Measurements from ENCODE around the gene CCSER2. TPM values are rescaled to one million over a fixed set of nuclear protein-coding genes. Genes with fewer than 3 reads are reported as not detected.

Gene CCSER2
- polyA plus RNA-seq, 4 donors = 9.8 to 22.8 (median 16.2) TPM

- 46 to 83% (median 62%) methylated on average over 4 of the region's 4 CpGs for WGBS, 3 donors
- no peak overlapping the region for H3K27ac ChIP-seq (ENCODE audit: low read depth in 1 of 3, low read length in 2 of 3)
Observed at GRCh38 chr10:84517554-84517953, 189.2 kb downstream of the CCSER2 start.

DNA sequence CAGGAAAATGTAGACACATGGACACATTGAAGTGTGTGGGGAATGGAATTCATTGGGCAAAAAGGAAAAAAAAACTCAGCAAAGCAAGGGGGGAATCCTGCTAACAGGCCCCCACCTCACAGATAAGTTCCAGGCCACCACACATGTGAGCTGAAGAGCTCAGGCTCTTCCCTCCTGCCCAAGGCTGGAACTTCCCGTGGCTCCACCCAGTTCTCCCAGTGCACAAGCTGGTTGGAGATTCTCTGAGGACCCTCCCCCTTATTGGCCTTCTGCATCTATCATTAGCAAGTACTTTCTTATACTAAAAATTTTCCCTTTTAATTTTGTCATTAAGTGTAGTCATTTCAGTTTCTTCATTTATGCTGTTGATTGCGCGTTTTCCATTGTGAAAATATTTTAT, 190.8 kb downstream of the CCSER2 start:
- H3K4me1 ChIP-seq (ENCODE audit: control insufficient read depth in 3 of 3, insufficient read depth in 2 of 3, low read depth in 1 of 3, low read length in 2 of 3) = no peaks in the 10 kb centered on the region
- FAIRE-seq (no peak), DNase-seq (no peak)
- peaks cover 0 to 2% (median 0%) of the 10 kb centered on the region in 3 donors for H3K36me3 ChIP-seq (ENCODE audit: control insufficient read depth in 3 of 3, insufficient read depth in 2 of 3, low read depth in 1 of 3, low read length in 3 of 3)
- H3K27ac ChIP-seq (ENCODE audit: low read depth in 1 of 3, low read length in 2 of 3) = no peak overlapping the region
- 92 to 98% (median 96%) methylated on average over 3 of the region's 3 CpGs for WGBS, 3 donors
- no peak overlapping the region for H3K4me3 ChIP-seq (ENCODE audit: low read depth in 1 of 3, low read length in 3 of 3)
- no peaks in the 10 kb centered on the region for H3K27me3 ChIP-seq (ENCODE audit: control insufficient read depth in 3 of 3, insufficient read depth in 3 of 3, low read length in 3 of 3)
- no peaks in the 10 kb centered on the region for H3K9me3 ChIP-seq (ENCODE audit: control insufficient read depth in 2 of 2, insufficient read depth in 1 of 2, low read depth in 1 of 2, low read length in 1 of 2)

More at GRCh38 chr10:84517554-84517953, 189.2 kb downstream of the CCSER2 start:
- no peak for FAIRE-seq
- Histone ChIP-seq H3K4me1 (ENCODE audit: control insufficient read depth in 3 of 3, insufficient read depth in 2 of 3, low read depth in 1 of 3, low read length in 2 of 3) (no peaks in the 10 kb centered on the region), H3K9me3 (ENCODE audit: control insufficient read depth in 2 of 2, insufficient read depth in 1 of 2, low read depth in 1 of 2, low read length in 1 of 2) (no peaks in the 10 kb centered on the region), H3K36me3 (ENCODE audit: control insufficient read depth in 3 of 3, insufficient read depth in 2 of 3, low read depth in 1 of 3, low read length in 3 of 3) (peaks cover 3 to 10% (median 4%) of the 10 kb centered on the region in 3 donors), H3K27me3 (ENCODE audit: control insufficient read depth in 3 of 3, insufficient read depth in 3 of 3, low read length in 3 of 3) (no peaks in the 10 kb centered on the region), H3K4me3 (ENCODE audit: low read depth in 1 of 3, low read length in 3 of 3) (no peak overlapping the region)
- no peak for DNase-seq

- 79 to 87% (median 84%) methylated on average over 8 of the region's 8 CpGs for WGBS, 3 donors
Observed at GRCh38 chr10:84521013-84521412, 192.6 kb downstream of the CCSER2 start.

DNA sequence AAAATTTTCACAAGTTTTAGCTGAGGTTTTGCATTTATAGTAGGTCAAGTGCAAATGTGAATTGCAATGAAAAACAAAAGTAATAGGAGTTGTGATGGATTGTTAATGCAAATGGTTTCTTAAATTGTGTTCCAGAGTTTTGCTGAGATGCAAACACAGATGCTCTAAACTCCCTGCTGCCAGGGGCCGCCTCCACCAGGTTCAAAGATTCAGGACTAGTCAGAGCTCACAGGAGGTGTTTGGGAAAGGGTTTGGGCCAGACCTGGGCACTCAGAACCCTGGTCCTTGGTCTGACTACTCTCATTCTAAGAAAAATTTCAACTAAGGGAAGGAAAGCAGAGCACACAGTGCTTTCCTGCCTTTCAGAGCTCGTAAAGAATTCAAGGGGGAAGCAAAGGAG, 193.1 kb downstream of the CCSER2 start:
- WGBS, 3 donors = 80 to 88% (median 82%) methylated on average over 2 of the region's 2 CpGs
- peaks cover 0 to 2% (median 0%) of the 10 kb centered on the region in 3 donors for H3K36me3 ChIP-seq (ENCODE audit: control insufficient read depth in 3 of 3, insufficient read depth in 2 of 3, low read depth in 1 of 3, low read length in 3 of 3)
- no peak for DNase-seq
- H3K27me3 ChIP-seq (ENCODE audit: control insufficient read depth in 3 of 3, insufficient read depth in 3 of 3, low read length in 3 of 3) = no peaks in the 10 kb centered on the region
- H3K27ac ChIP-seq (ENCODE audit: low read depth in 1 of 3, low read length in 2 of 3) = no peak overlapping the region
- no peak for FAIRE-seq
- H3K4me3 ChIP-seq (ENCODE audit: low read depth in 1 of 3, low read length in 3 of 3) = no peak overlapping the region
- no peaks in the 10 kb centered on the region for H3K4me1 ChIP-seq (ENCODE audit: control insufficient read depth in 3 of 3, insufficient read depth in 2 of 3, low read depth in 1 of 3, low read length in 2 of 3)
- H3K9me3 ChIP-seq (ENCODE audit: control insufficient read depth in 2 of 2, insufficient read depth in 1 of 2, low read depth in 1 of 2, low read length in 1 of 2) = peaks cover 0 to 14% of the 10 kb centered on the region in 2 donors

More at GRCh38 chr10:84521013-84521412, 192.6 kb downstream of the CCSER2 start:
- H3K4me1 ChIP-seq (ENCODE audit: control insufficient read depth in 3 of 3, insufficient read depth in 2 of 3, low read depth in 1 of 3, low read length in 2 of 3) = no peaks in the 10 kb centered on the region
- no peak overlapping the region for H3K27ac ChIP-seq (ENCODE audit: low read depth in 1 of 3, low read length in 2 of 3)
- FAIRE-seq = no peak
- H3K4me3 ChIP-seq (ENCODE audit: low read depth in 1 of 3, low read length in 3 of 3) = no peak overlapping the region
- peaks cover 0 to 2% (median 0%) of the 10 kb centered on the region in 3 donors for H3K36me3 ChIP-seq (ENCODE audit: control insufficient read depth in 3 of 3, insufficient read depth in 2 of 3, low read depth in 1 of 3, low read length in 3 of 3)
- DNase-seq = no peak
- no peaks in the 10 kb centered on the region for H3K27me3 ChIP-seq (ENCODE audit: control insufficient read depth in 3 of 3, insufficient read depth in 3 of 3, low read length in 3 of 3)
- H3K9me3 ChIP-seq (ENCODE audit: control insufficient read depth in 2 of 2, insufficient read depth in 1 of 2, low read depth in 1 of 2, low read length in 1 of 2) = peaks cover 0 to 10% of the 10 kb centered on the region in 2 donors

DNA sequence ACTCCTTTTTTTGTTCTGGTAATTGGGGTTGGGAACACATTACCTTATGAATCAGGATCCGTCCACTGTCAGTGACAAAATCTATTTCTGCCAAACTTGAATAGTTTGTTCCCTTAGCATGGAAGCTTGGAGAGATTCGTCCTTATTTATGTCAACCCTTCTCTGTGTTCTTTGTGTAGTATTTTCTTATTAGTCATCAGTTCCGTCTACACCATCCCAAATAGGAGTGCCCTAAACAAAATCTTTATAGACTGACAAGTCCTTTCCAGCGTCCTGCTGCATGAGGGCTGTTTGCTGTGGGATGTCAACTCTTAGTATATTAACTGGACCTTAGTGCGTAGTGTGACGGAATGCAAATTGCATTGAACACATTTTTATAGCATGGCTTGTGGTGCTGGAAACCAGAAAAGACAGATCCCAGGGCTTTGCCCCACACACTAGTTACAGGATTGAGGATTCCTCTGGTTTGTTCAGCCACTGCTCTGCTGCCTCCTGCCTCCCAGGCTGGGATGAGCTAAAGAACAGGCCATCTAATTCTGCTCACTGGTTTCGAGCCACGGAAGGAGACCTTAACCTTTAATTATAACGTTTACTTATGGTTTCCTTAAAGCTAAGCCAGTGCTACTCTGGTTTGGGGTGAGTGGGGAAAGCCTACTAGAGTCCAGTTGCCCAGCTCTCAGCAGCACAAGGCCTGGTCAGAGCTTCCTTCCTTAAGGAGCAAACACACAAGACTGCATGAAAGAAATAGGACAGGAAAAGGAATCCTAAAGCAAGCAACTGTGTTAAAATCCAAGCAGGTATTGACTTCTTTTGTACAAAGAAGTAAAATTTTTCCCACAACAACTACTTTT, 194.4 kb downstream of the CCSER2 start:
- Histone ChIP-seq H3K36me3 (ENCODE audit: control insufficient read depth in 3 of 3, insufficient read depth in 2 of 3, low read depth in 1 of 3, low read length in 3 of 3) (peaks cover 0 to 2% (median 0%) of the 10 kb centered on the region in 3 donors), H3K27ac (ENCODE audit: low read depth in 1 of 3, low read length in 2 of 3) (no peak overlapping the region), H3K9me3 (ENCODE audit: control insufficient read depth in 2 of 2, insufficient read depth in 1 of 2, low read depth in 1 of 2, low read length in 1 of 2) (peaks cover 0 to 14% of the 10 kb centered on the region in 2 donors), H3K4me1 (ENCODE audit: control insufficient read depth in 3 of 3, insufficient read depth in 2 of 3, low read depth in 1 of 3, low read length in 2 of 3) (no peaks in the 10 kb centered on the region), H3K4me3 (ENCODE audit: low read depth in 1 of 3, low read length in 3 of 3) (no peak overlapping the region), H3K27me3 (ENCODE audit: control insufficient read depth in 3 of 3, insufficient read depth in 3 of 3, low read length in 3 of 3) (no peaks in the 10 kb centered on the region)
- FAIRE-seq (no peak), DNase-seq (no peak)
- 73 to 77% (median 75%) methylated on average over 9 of the region's 9 CpGs for WGBS, 3 donors

GRCh38 chr10:84523526-84523925, 195.1 kb downstream of the CCSER2 start:
- H3K27ac ChIP-seq (ENCODE audit: low read depth in 1 of 3, low read length in 2 of 3) = no peak overlapping the region
- WGBS, 3 donors = 24 to 40% (median 32%) methylated on average over 5 of the region's 5 CpGs
- no peaks in the 10 kb centered on the region for H3K4me1 ChIP-seq (ENCODE audit: control insufficient read depth in 3 of 3, insufficient read depth in 2 of 3, low read depth in 1 of 3, low read length in 2 of 3)
- H3K4me3 ChIP-seq (ENCODE audit: low read depth in 1 of 3, low read length in 3 of 3) = no peak overlapping the region
- FAIRE-seq (no peak), DNase-seq (no peak)
- H3K36me3 ChIP-seq (ENCODE audit: control insufficient read depth in 3 of 3, insufficient read depth in 2 of 3, low read depth in 1 of 3, low read length in 3 of 3) = peaks cover 0 to 2% (median 0%) of the 10 kb centered on the region in 3 donors
- no peaks in the 10 kb centered on the region for H3K27me3 ChIP-seq (ENCODE audit: control insufficient read depth in 3 of 3, insufficient read depth in 3 of 3, low read length in 3 of 3)
- H3K9me3 ChIP-seq (ENCODE audit: control insufficient read depth in 2 of 2, insufficient read depth in 1 of 2, low read depth in 1 of 2, low read length in 1 of 2) = peaks cover 0 to 14% of the 10 kb centered on the region in 2 donors

DNA sequence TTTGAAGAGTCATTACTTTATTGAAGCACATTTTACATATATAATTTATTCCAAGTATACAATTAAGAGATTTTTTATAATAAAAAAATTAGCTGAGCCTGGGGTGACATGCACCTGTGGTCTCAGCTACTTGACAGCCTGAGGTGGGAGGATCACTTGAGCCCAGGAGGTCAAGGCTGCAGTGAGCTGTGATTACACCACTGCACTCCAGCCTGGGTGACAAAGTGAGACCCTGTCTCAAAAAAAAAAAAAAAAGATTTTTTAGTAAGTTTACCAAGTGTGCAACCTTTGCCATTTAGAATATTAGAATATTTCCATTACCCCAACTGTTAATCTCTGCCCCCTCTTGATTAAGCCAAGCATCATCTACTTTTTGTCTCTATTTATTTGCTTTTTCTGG, 196.0 kb downstream of the CCSER2 start:
- DNase-seq (no peak), FAIRE-seq (no peak)
- Histone ChIP-seq H3K27ac (ENCODE audit: low read depth in 1 of 3, low read length in 2 of 3) (no peak overlapping the region), H3K9me3 (ENCODE audit: control insufficient read depth in 2 of 2, insufficient read depth in 1 of 2, low read depth in 1 of 2, low read length in 1 of 2) (peaks cover 0 to 14% of the 10 kb centered on the region in 2 donors), H3K36me3 (ENCODE audit: control insufficient read depth in 3 of 3, insufficient read depth in 2 of 3, low read depth in 1 of 3, low read length in 3 of 3) (no peaks in the 10 kb centered on the region), H3K4me1 (ENCODE audit: control insufficient read depth in 3 of 3, insufficient read depth in 2 of 3, low read depth in 1 of 3, low read length in 2 of 3) (no peaks in the 10 kb centered on the region), H3K4me3 (ENCODE audit: low read depth in 1 of 3, low read length in 3 of 3) (no peak overlapping the region), H3K27me3 (ENCODE audit: control insufficient read depth in 3 of 3, insufficient read depth in 3 of 3, low read length in 3 of 3) (no peaks in the 10 kb centered on the region)

- WGBS, 3 donors = 91 to 92% (median 91%) methylated on average over 15 to 17 of the region's 17 CpGs
Observed at GRCh38 chr10:84525120-84525806, 196.9 kb downstream of the CCSER2 start.

More at GRCh38 chr10:84525120-84525806, 196.9 kb downstream of the CCSER2 start:
- FAIRE-seq (no peak), DNase-seq (no peak)
- Histone ChIP-seq H3K9me3 (ENCODE audit: control insufficient read depth in 2 of 2, insufficient read depth in 1 of 2, low read depth in 1 of 2, low read length in 1 of 2) (peaks cover 0 to 14% of the 10 kb centered on the region in 2 donors), H3K4me3 (ENCODE audit: low read depth in 1 of 3, low read length in 3 of 3) (no peak overlapping the region), H3K36me3 (ENCODE audit: control insufficient read depth in 3 of 3, insufficient read depth in 2 of 3, low read depth in 1 of 3, low read length in 3 of 3) (no peaks in the 10 kb centered on the region), H3K27ac (ENCODE audit: low read depth in 1 of 3, low read length in 2 of 3) (no peak overlapping the region), H3K27me3 (ENCODE audit: control insufficient read depth in 3 of 3, insufficient read depth in 3 of 3, low read length in 3 of 3) (no peaks in the 10 kb centered on the region), H3K4me1 (ENCODE audit: control insufficient read depth in 3 of 3, insufficient read depth in 2 of 3, low read depth in 1 of 3, low read length in 2 of 3) (no peaks in the 10 kb centered on the region)
